ENCODE results near the gene VSTM5. TPM values are rescaled to one million over a fixed set of nuclear protein-coding genes. Genes with fewer than 3 reads are reported as not detected.

VSTM5 gene
- total and polyA plus RNA-seq, 2 donors (not counting 3 experiments of a cell fraction or from before 2014, with no cell fraction given) = 0.03 TPM; not detected in 1

DNA sequence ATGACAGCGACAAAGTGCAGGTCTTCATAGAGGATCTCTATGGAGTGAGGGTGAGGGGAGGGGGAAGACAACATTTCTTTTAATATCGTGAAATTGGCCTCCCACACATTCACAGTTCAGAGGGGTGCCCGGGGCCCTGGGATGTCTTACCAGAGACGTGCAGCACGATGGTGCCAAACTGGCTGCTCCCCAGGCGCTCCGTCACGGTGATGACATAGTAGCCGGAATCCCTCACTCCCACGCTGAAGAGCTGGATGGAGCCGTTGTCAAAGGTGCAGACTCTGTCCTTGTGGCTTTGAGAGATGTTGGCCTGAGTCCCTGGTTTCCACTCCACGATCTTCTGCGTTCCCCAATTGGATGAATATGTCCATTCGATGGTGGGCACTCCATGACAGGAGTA is 29.6 kb downstream of the VSTM5 start:
- H3K9ac ChIP-seq (replicated peaks; ENCODE audit: extremely low read depth, insufficient read depth, low read length) = no peak overlapping the region
- no peaks in the 10 kb centered on the region for H3K27me3 ChIP-seq (ENCODE audit: control insufficient read depth in 2 of 2, insufficient read depth in 2 of 2, low read length in 2 of 2)
- dilution Hi-C loops (cut with MboI; ENCODE audit: extremely low pct_ligation_motif_present, low sequenced_read_pairs) = no loop called here
- H2AFZ ChIP-seq (ENCODE audit: low read depth, low read length) = no peak overlapping the region
- no peaks in the 10 kb centered on the region for H3K36me3 ChIP-seq (ENCODE audit: control insufficient read depth in 2 of 2, extremely low read depth in 1 of 2, insufficient read depth in 2 of 2, low read length in 2 of 2)
- TF ChIP-seq FOS (IDR thresholded peaks at IDR 0.05; ENCODE audit: borderline replicate concordance, insufficient read depth, low read length) (no peak), JUN (IDR thresholded peaks at IDR 0.05; ENCODE audit: borderline replicate concordance, insufficient read depth, insufficient read length, low read depth) (no peak), POLR2A (IDR thresholded peaks at IDR 0.05; ENCODE audit: low read depth, low read length) (no peak), GATA2 (IDR thresholded peaks at IDR 0.05; ENCODE audit: insufficient read depth, insufficient read length, low read depth, low read length) (no peak), MYC (IDR thresholded peaks at IDR 0.05; ENCODE audit: low read depth, low read length) (no peak), POLR2AphosphoS5 (IDR thresholded peaks at IDR 0.05; ENCODE audit: insufficient read depth, low read depth, low read length) (no peak)
- TF ChIP-seq, protein P1, sequence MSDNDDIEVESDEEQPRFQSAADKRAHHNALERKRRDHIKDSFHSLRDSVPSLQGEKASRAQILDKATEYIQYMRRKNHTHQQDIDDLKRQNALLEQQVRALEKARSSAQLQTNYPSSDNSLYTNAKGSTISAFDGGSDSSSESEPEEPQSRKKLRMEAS (IDR thresholded peaks at IDR 0.05; ENCODE audit: insufficient read depth, insufficient read length) = no peak
- no peaks in the 10 kb centered on the region for H3K79me2 ChIP-seq (ENCODE audit: control insufficient read depth, insufficient read depth, low read length)
- H3K4me1 ChIP-seq (ENCODE audit: control insufficient read depth, extremely low read depth, insufficient read depth, low read length) = no peaks in the 10 kb centered on the region
- FAIRE-seq = no peak
- no peaks in the 10 kb centered on the region for H3K9me1 ChIP-seq (replicated peaks; ENCODE audit: control insufficient read depth, extremely low read depth, insufficient read depth, low read length)
- H3K4me3 ChIP-seq (replicated peaks in 1 of 3; ENCODE audit: insufficient read depth in 1 of 3, low read depth in 1 of 3, low read length in 3 of 3) = no peak overlapping the region
- DNase-seq (ENCODE audit: low read depth, low spot score) = no peak
- H3K9me3 ChIP-seq (replicated peaks; ENCODE audit: control insufficient read depth, insufficient read depth, low read length) = no peaks in the 10 kb centered on the region
- no TSS peak for BruUV-seq (replicated peaks)
- intact Hi-C loops (cut with micrococcal nuclease) = no loop called here
- no peaks in the 10 kb centered on the region for H4K20me1 ChIP-seq (replicated peaks; ENCODE audit: control insufficient read depth, extremely low read depth, insufficient read depth, low read length)
- H3K27ac ChIP-seq (ENCODE audit: insufficient read depth, low read depth, low read length) = no peak overlapping the region
- ChIA-PET POLR2A (no interaction called here), CTCF (interaction anchor here (1.1 kb wide), 1 partner anchor 684 kb away, joined by 4 read pairs; no protein-coding TSS in a partner anchor)
- H3K4me2 ChIP-seq (ENCODE audit: insufficient read depth, low read length) = no peak overlapping the region

GRCh38 chr11:93819966-93820695 is 30.3 kb downstream of the VSTM5 start:
- H3K36me3 ChIP-seq (ENCODE audit: control insufficient read depth in 2 of 2, extremely low read depth in 1 of 2, insufficient read depth in 2 of 2, low read length in 2 of 2) = no peaks in the 10 kb centered on the region
- no peaks in the 10 kb centered on the region for H3K79me2 ChIP-seq (ENCODE audit: control insufficient read depth, insufficient read depth, low read length)
- ChIA-PET POLR2A (interaction anchor here (1.3 kb wide), 1 partner anchor 12 kb away, joined by 3 read pairs; no protein-coding TSS in a partner anchor), CTCF (interaction anchor here (1.1 kb wide), 1 partner anchor 685 kb away, joined by 4 read pairs; no protein-coding TSS in a partner anchor)
- no peak overlapping the region for H3K4me2 ChIP-seq (ENCODE audit: insufficient read depth, low read length)
- H2AFZ ChIP-seq (ENCODE audit: low read depth, low read length) = no peak overlapping the region
- no peaks in the 10 kb centered on the region for H3K9me3 ChIP-seq (replicated peaks; ENCODE audit: control insufficient read depth, insufficient read depth, low read length)
- dilution Hi-C loops (cut with MboI; ENCODE audit: extremely low pct_ligation_motif_present, low sequenced_read_pairs) = no loop called here
- FAIRE-seq (no peak), DNase-seq (ENCODE audit: low read depth, low spot score) (no peak)
- no peaks in the 10 kb centered on the region for H4K20me1 ChIP-seq (replicated peaks; ENCODE audit: control insufficient read depth, extremely low read depth, insufficient read depth, low read length)
- intact Hi-C loops (cut with micrococcal nuclease) = no loop called here
- H3K27ac ChIP-seq (ENCODE audit: insufficient read depth, low read depth, low read length) = no peak overlapping the region
- TF ChIP-seq, protein P2, sequence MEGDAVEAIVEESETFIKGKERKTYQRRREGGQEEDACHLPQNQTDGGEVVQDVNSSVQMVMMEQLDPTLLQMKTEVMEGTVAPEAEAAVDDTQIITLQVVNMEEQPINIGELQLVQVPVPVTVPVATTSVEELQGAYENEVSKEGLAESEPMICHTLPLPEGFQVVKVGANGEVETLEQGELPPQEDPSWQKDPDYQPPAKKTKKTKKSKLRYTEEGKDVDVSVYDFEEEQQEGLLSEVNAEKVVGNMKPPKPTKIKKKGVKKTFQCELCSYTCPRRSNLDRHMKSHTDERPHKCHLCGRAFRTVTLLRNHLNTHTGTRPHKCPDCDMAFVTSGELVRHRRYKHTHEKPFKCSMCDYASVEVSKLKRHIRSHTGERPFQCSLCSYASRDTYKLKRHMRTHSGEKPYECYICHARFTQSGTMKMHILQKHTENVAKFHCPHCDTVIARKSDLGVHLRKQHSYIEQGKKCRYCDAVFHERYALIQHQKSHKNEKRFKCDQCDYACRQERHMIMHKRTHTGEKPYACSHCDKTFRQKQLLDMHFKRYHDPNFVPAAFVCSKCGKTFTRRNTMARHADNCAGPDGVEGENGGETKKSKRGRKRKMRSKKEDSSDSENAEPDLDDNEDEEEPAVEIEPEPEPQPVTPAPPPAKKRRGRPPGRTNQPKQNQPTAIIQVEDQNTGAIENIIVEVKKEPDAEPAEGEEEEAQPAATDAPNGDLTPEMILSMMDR (IDR thresholded peaks at IDR 0.05; ENCODE audit: extremely low read depth in 1 of 2, insufficient read depth in 1 of 2, low read depth in 1 of 2, low read length in 2 of 2) = no peak
- no peak for TF ChIP-seq POLR2A (IDR thresholded peaks at IDR 0.05; ENCODE audit: low read depth, low read length)
- no peak for TF ChIP-seq GATA2 (IDR thresholded peaks at IDR 0.05; ENCODE audit: insufficient read depth, insufficient read length, low read depth, low read length)
- TF ChIP-seq, protein P1 (IDR thresholded peaks at IDR 0.05; ENCODE audit: insufficient read depth, insufficient read length) = no peak
- no peak for TF ChIP-seq EZH2 (IDR thresholded peaks at IDR 0.05; ENCODE audit: borderline replicate concordance, low read depth, low read length, severe bottlenecking)
- no peak for TF ChIP-seq POLR2AphosphoS5 (IDR thresholded peaks at IDR 0.05; ENCODE audit: insufficient read depth, low read depth, low read length)
- no peak for TF ChIP-seq JUN (IDR thresholded peaks at IDR 0.05; ENCODE audit: borderline replicate concordance, insufficient read depth, insufficient read length, low read depth)
- no peak for TF ChIP-seq MYC (IDR thresholded peaks at IDR 0.05; ENCODE audit: low read depth, low read length)
- no peak for TF ChIP-seq FOS (IDR thresholded peaks at IDR 0.05; ENCODE audit: borderline replicate concordance, insufficient read depth, low read length)
- no peaks in the 10 kb centered on the region for H3K4me1 ChIP-seq (ENCODE audit: control insufficient read depth, extremely low read depth, insufficient read depth, low read length)
- BruUV-seq (replicated peaks) = no TSS peak
- H3K4me3 ChIP-seq (replicated peaks in 1 of 3; ENCODE audit: insufficient read depth in 1 of 3, low read depth in 1 of 3, low read length in 3 of 3) = no peak overlapping the region
- no peak overlapping the region for H3K9ac ChIP-seq (replicated peaks; ENCODE audit: extremely low read depth, insufficient read depth, low read length)
- no peaks in the 10 kb centered on the region for H3K27me3 ChIP-seq (ENCODE audit: control insufficient read depth in 2 of 2, insufficient read depth in 2 of 2, low read length in 2 of 2)
- H3K9me1 ChIP-seq (replicated peaks; ENCODE audit: control insufficient read depth, extremely low read depth, insufficient read depth, low read length) = no peaks in the 10 kb centered on the region

All from endothelial cell of umbilical vein (primary cell).